Heart left ventricle (tissue), 13 donors: ENCODE results near the gene PILRB.

ENCODE experiments used
- POLR2A ChIP-seq, 2 donors: fragments of 450-650 bp; IDR thresholded peaks; one replicate each; pipeline ENCODE4 v1.6.1; 2017; ENCODE audit warnings: antibody characterized with exemption in 2 of 2, mild to moderate bottlenecking in 2 of 2, moderate library complexity in 2 of 2
- TF ChIP-seq, protein P1 (sequence below), 12 donors: fragments of 200-600 bp; sonication (generic) in 4 of 12; IDR thresholded peaks; one replicate each; pipeline versions ENCODE4 v1.5.0 to v1.8.0; 2018 to 2022; ENCODE audit warnings: antibody characterized with exemption in 12 of 12, mild to moderate bottlenecking in 5 of 12
- donor health status: ischemic (EF 13 %, LVEDD 7.1; RV severe dilation, severe dysfunction).
- donor health status: DM: no; HTN: yes; CAD: no.
- donor health status: DM: no; HTN: no; CAD: no.
- donor health status: ischemic (EF 25% LVEDD 6.9; RV normal size, moderate dysfunction).
- donor health status: ischemic (EF 25% LVEDD 5.7; RV mildly dilated, moderate dysfunction).
- donor health status: ischemic (EF 35%, LVEDD 5.7; RV mildly dilated, moderate dysfunction).
- donor health status: nonischemic (EF 11% LVEDD 7.7; RV severe dilation, severe dysfunction).
- donor health status: DM: yes; HTN: yes; CAD: no.
- donor health status: PGD.
- donor health status: ischemic (EF 29% LVEDD 5.4; RV normal size, mild dysfunction).
- donor health status: nonischemic (EF 23%, LVEDD 6.1; RV moderate dilation, normal function).

DNA sequence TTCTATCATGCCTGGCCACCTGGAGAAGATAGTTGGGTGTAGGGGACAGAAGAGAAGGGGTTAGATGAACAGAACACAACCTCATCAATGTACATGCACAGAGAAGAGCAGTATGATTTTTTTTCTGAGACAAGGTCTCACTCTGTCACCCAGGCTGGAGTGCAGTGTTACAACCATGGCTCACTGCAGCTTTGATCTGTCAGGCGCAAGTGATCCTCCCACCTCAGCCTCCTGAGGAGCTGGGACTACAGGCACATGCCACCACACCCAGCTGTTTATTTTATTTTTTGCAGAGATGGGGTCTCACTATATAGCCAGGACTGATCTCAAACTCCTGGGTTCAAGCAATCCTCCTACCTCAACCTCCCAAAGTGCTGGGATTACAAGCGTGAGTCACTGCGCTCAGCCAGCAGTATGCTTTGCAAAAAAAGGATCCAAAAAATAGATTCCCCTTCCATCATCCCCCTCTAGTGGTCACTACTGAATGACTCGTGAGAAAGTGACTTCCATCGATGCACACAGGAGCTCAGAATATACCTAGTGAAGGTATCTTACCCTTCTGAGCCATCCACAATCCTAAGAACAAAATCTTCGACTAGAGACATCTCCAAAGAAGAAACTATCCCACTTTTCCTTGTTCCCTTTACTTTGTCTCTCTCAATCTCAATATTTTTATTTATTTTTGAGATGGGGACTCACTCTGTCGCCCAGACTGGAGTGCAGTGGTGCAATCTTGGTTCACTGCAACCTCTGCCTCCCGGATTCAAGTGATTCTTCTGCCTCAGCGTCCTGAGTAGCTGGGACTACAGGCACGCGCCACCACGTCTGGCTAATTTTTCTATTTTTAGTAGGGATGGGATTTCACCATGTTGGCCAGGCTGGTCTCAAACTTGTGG is 49.6 kb downstream of the PILRB start:
- TF ChIP-seq, protein P1, sequence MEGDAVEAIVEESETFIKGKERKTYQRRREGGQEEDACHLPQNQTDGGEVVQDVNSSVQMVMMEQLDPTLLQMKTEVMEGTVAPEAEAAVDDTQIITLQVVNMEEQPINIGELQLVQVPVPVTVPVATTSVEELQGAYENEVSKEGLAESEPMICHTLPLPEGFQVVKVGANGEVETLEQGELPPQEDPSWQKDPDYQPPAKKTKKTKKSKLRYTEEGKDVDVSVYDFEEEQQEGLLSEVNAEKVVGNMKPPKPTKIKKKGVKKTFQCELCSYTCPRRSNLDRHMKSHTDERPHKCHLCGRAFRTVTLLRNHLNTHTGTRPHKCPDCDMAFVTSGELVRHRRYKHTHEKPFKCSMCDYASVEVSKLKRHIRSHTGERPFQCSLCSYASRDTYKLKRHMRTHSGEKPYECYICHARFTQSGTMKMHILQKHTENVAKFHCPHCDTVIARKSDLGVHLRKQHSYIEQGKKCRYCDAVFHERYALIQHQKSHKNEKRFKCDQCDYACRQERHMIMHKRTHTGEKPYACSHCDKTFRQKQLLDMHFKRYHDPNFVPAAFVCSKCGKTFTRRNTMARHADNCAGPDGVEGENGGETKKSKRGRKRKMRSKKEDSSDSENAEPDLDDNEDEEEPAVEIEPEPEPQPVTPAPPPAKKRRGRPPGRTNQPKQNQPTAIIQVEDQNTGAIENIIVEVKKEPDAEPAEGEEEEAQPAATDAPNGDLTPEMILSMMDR (IDR thresholded peaks at IDR 0.05): peak; percentile 37 to 70 (median 54)
- TF ChIP-seq POLR2A (IDR thresholded peaks at IDR 0.05): no peak
